A549 treated with CpdA at 1 μM for 4 hours (cell line): ENCODE data around the gene NEXMIF. TPM values are rescaled to one million over a fixed set of nuclear protein-coding genes. Genes with fewer than 3 reads are reported as not detected.

Source experiments
- total RNA-seq: library from RNA; stranded (reverse); fragments of 200-300 nt; extraction: Qiagen RNA extraction; gene quantifications from 5 replicates; pipeline ENCODE4 v1.2.3, GENCODE V29; 2022; ENCODE audit warnings: low read depth

The NEXMIF gene
- 0.01 to 0.02 TPM in 2 of 5 replicates, not detected in the others for total RNA-seq

GRCh38 chrX:74925225-74926088 lies at the start of gene NEXMIF:
Gene NEXMIF, minus strand, starts transcription at chrX:74925452.

Other genes with a start within 250 kb of the NEXMIF start
- gene ABCB7, start 230.8 kb upstream of the NEXMIF start, total RNA-seq, result 13.9 to 17.9 TPM (median 16.0 TPM) in 5 replicates